Right forelimb (tissue), 1 donor: ENCODE data around the gene DPP10.
"Not testable (repeated sequence)": the region's sequence is repeated elsewhere in the genome, so short reads cannot be mapped to it uniquely, and the experiment has no call there.

Source experiments
- DNase-seq: peaks from one replicate; pipeline ENCODE4 v3.0.0-alpha.2; 2018

The DPP10 gene

GRCh38 chr2:115034801-115035200 lies 592.4 kb downstream of the DPP10 start:
- DNase-seq, result no peak

- no peak for DNase-seq
Measured at GRCh38 chr2:115036818-115037217, 594.4 kb downstream of the DPP10 start.

- DNase-seq, result no peak
Measured at GRCh38 chr2:115057473-115057872, 615.0 kb downstream of the DPP10 start.

DNA sequence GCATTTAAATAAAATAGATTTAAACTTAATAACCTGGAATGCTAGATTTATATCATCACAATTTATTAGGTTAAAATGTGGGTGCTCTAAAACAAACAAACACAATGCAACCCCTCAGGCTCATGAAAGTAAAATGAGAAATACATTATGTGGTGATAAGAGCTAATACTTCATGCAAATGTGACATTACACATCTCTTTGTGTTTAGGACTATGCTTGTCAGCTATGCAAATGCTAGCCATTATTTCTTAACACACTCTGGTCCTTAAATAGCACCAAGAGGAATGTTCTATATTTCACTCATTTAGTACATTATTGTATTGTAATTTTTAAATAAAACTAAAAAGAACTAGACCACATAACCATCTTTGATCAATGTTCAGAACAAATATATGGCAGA lies 627.6 kb downstream of the DPP10 start:
- DNase-seq, result no peak

GRCh38 chr2:115071534-115071933 lies 629.1 kb downstream of the DPP10 start:
- DNase-seq, result no peak

DNA sequence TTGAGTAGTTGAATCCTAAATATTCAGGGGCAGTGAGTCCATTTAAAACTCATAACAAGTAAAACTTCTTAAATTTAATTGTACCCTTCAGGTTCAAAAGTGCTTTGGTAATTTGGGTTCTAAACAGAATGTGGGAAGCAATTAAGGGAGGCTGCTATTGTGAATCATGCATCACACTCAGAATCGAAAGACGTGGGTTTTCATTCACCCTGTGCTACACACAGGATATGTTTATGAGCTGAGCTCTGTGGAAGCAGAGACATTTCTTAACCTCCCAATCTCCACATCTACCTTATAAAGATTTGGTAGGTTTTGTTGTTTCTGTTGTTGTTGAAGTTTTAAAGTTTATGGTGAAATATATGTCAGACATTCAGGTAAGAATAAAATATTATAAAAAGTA lies 633.4 kb downstream of the DPP10 start:
- no peak for DNase-seq

- DNase-seq, result no peak
Measured at GRCh38 chr2:115077626-115078025, 635.2 kb downstream of the DPP10 start.

DNA sequence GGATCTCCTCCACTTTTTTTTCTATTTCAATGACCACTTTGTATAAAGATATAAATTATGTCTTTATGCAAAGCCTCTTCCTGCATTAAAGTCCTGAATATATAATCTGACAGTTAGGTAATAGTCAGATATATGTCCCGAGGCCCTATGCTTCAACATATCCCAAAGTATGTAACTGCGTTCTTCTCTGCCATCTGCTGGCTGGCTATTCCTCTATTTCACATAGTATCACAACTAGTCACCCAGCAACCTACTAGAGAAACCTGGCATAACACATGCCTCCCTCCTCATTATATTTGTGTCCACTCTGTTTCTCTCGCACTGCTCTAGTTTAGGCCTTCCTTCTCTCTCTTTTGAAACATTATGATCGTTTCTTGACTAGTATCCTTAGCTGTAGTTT lies 640.8 kb downstream of the DPP10 start:
- DNase-seq, result no peak

GRCh38 chr2:115083711-115084110 lies 641.3 kb downstream of the DPP10 start:
- DNase-seq, result no peak

DNA sequence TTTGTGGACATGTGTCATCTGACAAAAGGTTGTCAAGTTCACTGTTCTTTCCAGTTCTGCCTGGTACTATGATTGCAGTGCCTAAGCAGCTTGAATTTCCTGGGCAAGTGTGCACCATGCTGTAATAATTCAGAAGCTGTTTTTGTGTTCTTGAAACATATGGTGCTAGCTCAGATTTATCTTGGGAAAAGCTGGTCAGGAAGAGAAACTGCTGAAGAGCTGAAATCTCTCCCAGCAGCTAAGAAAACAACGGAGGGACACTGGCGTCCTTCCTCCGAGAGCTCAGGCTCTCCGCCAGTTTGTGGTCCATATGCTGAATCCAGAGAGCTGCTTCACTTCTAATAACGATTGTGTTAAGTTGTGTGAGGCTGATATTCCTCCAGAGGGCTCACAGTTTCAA lies 642.0 kb downstream of the DPP10 start:
- no peak for DNase-seq

DNA sequence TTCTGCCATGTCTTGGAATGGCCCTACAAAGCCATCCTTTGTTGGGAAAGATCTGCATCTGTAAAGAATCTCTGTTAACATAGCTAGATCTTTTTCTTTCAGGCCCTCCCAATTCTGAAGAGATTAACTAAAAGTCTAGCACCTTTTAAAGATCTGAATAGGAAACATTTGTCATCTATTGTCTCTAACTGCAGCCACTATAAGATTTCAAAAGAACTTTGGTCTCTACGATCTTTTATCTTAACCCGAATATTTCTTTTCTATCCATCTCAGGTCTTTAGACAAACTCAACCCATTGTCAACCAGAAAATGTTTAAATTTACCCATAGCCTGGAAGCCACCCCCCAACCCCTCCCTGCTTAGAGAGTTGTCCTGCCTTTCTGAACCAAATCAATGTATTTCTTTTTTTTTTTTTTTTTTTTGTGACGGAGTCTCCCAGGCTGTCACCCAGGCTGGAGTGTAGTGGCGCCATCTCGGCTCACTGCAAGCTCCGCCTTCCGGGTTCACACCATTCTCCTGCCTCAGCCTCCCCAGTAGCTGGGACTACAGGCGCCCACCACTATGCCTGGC lies 643.7 kb downstream of the DPP10 start:
- DNase-seq, result not testable (repeated sequence)

- DNase-seq, result no peak
Measured at GRCh38 chr2:115094441-115094840, 652.0 kb downstream of the DPP10 start.

DNA sequence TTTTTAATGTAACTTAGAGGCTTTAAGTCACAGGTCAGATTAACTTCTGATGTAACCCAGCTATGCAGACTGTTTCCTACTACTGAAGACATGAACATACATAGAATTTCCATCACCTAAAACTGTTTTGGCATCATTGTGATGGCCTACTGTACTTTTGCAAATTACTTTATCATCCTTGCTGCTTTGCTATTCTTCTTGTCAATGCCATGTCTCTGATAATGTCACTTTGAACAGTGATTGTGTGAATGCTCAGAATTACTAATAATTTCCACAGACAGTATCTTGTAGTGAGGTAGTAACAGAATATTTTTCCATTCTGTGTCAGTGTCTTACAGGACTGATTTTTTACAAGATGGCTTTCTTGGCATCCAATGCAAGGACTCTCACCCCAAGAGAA lies 663.5 kb downstream of the DPP10 start:
- DNase-seq, result no peak

DNA sequence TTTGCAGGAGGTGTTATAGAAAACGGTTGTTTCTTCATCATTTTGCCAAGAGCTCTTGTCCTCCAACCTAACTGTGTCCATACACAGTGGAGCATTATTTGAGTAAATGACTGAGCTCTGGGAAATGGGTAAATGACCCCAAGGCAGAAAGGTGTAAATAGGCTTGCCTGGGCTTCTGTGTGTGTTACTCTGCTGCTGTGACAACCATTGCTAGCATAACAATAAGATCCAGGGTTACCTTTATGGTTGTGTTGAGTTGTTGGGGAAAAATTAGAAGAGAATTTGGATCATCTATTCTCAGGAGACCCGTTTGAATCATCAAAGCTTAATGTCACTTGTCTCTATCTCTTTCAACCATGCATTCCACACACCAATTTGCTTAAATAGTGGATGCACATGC lies 672.7 kb downstream of the DPP10 start:
- DNase-seq, result no peak

GRCh38 chr2:115118306-115118705 lies 675.9 kb downstream of the DPP10 start:
- DNase-seq, result no peak

DNA sequence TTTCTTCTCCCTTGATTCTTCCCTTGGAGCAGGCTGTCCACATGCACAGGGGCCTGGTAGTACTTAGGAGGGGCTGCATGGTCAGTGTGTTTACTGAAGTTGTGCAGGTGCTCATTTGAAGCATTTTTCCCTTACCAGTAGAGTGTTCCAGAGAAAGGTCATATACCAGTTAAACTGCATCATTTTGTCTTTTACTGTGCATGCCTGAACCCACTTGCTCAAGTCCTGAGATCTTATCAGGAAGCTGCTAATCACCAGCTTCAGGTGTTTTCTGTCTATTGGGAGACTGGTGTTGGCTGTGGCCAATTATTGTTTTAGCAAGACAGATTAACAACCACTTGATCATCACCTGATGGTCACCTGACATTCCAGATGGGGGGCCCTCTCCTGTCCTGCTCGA lies 676.6 kb downstream of the DPP10 start:
- no peak for DNase-seq

DNA sequence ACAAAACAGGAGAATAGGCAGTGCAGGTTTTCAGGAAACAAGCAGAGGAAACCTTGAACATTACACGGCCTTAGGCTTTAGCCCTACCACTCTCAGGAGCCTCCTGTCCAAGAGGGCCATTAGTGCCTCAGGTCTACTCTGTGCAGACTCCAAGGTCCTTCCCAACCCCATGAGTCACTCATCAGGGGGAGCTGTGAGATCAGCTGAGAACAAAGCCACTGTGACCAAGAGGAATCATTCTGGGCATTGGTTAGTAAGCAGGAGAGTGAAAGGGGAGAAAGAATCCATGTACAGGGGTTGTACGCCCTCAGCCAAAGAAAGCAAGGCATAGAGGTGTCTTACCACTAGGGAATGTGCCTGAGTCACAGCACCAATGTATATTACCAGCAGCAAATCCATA lies 680.3 kb downstream of the DPP10 start:
- no peak for DNase-seq

DNA sequence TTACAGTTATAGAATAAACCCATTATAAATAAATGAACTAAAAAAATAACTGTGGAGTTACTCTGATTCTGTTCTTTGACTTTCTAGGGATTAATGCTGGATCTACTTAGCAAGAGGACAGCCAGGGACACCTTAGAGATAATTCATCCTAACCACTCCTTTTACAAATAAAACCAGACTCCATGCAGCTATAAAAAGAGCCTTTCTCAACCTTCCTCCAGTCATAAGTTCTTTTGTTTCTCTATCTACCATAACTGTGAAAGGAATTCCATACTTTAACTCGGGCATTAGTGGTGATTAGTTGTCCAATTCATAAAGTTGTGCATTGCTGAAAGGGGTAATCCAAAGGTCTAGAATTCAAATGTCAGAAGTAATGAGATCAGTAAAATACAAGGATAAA lies 682.4 kb downstream of the DPP10 start:
- DNase-seq, result no peak

DNA sequence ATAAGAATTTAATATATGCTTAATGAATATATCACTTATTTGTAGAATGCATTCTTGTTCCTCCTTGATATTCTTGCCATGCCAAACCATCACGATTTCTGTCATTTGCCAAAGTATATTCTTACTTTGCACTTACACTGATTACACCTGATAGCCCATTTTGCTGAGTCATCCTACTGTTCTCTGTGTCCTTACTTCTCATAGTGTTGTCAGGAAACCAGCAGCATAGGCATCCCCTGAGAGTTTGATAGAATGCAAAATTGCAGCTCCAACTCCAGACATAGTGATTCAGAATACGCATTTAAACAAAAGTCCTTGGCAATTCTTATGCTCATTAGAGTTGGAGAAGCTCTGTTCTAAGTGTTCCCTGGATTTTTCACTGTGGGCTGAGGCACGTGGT lies 687.1 kb downstream of the DPP10 start:
- DNase-seq, result no peak

- no peak for DNase-seq
Measured at GRCh38 chr2:115160531-115161080, 718.2 kb downstream of the DPP10 start.

GRCh38 chr2:115161081-115161770 lies 718.8 kb downstream of the DPP10 start:
- peak; percentile 65 for DNase-seq

DNA sequence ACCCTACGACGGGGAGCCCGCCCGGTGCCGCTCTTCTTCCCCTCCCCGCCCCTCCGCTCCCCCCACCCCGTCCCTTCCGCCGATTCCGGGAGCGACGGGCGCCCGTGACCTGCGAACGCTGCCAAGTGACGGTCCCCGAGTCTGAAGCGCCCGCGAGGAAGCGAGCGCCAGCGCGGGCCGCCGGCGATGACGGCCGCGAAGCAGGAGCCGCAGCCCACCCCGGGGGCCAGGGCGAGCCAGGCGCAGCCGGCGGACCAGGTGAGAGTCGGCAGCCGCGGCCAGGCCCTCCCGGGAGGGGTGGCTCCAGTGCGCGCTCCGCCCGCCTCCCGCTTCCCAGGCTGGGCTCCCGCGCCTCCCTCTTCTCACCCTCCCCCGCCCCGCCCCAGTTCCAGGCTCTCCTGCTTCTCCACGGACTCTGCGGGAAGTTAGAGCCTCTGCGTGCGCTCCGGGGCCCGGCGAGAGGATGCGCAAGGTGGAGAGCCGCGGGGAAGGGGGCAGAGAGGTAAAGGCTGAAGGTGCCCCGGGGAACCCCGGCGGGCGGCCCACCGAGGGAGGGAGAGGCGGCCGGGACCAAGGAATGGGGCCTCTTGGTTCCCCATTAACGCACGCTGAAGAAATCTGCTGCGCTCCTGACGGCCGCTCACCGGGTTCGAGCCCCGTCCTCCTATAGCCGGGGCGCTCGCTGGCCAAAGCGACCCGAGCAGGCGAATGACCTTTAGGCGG lies 719.5 kb downstream of the DPP10 start:
- DNase-seq, result peak; percentile 48

- no peak for DNase-seq
Measured at GRCh38 chr2:115162494-115163293, 720.3 kb downstream of the DPP10 start.
